Endothelial cell of umbilical vein (primary cell): ENCODE measurements around the gene THSD7A. TPM values are rescaled to one million over a fixed set of nuclear protein-coding genes. Genes with fewer than 3 reads are reported as not detected.

Experiments used
- BruUV-seq: library from RNA; stranded (reverse); fragments of 400-500 nt; replicated peaks from 2 replicates; lab custom pipeline; 2021; lab: Mats Ljungman, UMichigan
- CTCF ChIA-PET: fragments of 300-600, 350-600 bp; sonication (Branson Sonifier 250); formaldehyde crosslinking; loops from one replicate; lab custom pipeline; 2021; ENCODE audit warnings: antibody characterized with exemption, inconsistent platforms; lab: Charles Lee
- POLR2A ChIA-PET: fragments of 300-600, 350-600 bp; sonication (Branson Sonifier 250); formaldehyde crosslinking; loops from one replicate; lab custom pipeline; 2021; ENCODE audit warnings: antibody characterized with exemption, inconsistent platforms; lab: Charles Lee
- DNase-seq: peaks from one replicate; pipeline ENCODE4 v3.0.0-alpha.2; 2011; ENCODE audit warnings: low read depth, low spot score
- FAIRE-seq: peaks from 2 replicates; lab custom pipeline; 2011; peaks lifted over from hg19 to GRCh38; lab: Jason Lieb, UNC
- H2AFZ ChIP-seq: 2 replicates; pipeline ENCODE4 v1.6.0; 2012; ENCODE audit warnings: low read depth, low read length, control low read depth, inconsistent platforms
- H3K27ac ChIP-seq: 2 replicates; pipeline ENCODE4 v1.5.1; 2011; ENCODE audit warnings: low read depth, mild to moderate bottlenecking, control low read depth, low read length, moderate library complexity; ENCODE audit not compliant: insufficient read depth
- H3K27me3 ChIP-seq, 2 experiments: 2 replicates each; pipeline versions ENCODE4 v1.6.0 to v1.6.1; 2011; ENCODE audit warnings: low read length in 2 of 2, mixed read lengths in 1 of 2; ENCODE audit not compliant: control insufficient read depth in 2 of 2, insufficient read depth in 2 of 2
- H3K36me3 ChIP-seq, 2 experiments: 2 replicates in 1 of 2; 3 replicates in 1 of 2; pipeline ENCODE4 v1.5.1; 2011; ENCODE audit warnings: low read length in 2 of 2, mild to moderate bottlenecking in 1 of 2, moderate library complexity in 1 of 2; ENCODE audit not compliant: control insufficient read depth in 2 of 2, insufficient read depth in 2 of 2; ENCODE audit errors: extremely low read depth in 1 of 2
- H3K4me1 ChIP-seq: 3 replicates; pipeline ENCODE4 v1.5.1; 2011; ENCODE audit warnings: mild to moderate bottlenecking, low read length; ENCODE audit not compliant: control insufficient read depth, insufficient read depth; ENCODE audit errors: extremely low read depth
- H3K4me2 ChIP-seq: 2 replicates; pipeline ENCODE4 v1.6.1; 2011; ENCODE audit warnings: low read length, control low read depth, mixed read lengths; ENCODE audit not compliant: insufficient read depth
- H3K4me3 ChIP-seq, 3 experiments: fragments of 200-600 bp in 1 of 3; sonication (generic), shearing (Covaris generic) in 1 of 3; replicated peaks in 1 of 3; 2 replicates each; pipeline ENCODE4 v1.5.1; 2011 to 2016; ENCODE audit warnings: control low read depth in 3 of 3, low read length in 3 of 3, mild to moderate bottlenecking in 2 of 3, inconsistent platforms in 1 of 3, low read depth in 1 of 3, moderate library complexity in 1 of 3; ENCODE audit not compliant: insufficient read depth in 1 of 3
- H3K79me2 ChIP-seq: 2 replicates; pipeline ENCODE4 v1.6.0; 2012; ENCODE audit warnings: low read length, inconsistent platforms; ENCODE audit not compliant: control insufficient read depth, insufficient read depth
- H3K9ac ChIP-seq: replicated peaks from 2 replicates; pipeline ENCODE3; 2011; ENCODE audit warnings: low read length, control low read depth; ENCODE audit not compliant: insufficient read depth; ENCODE audit errors: extremely low read depth
- H3K9me1 ChIP-seq: replicated peaks from 3 replicates; pipeline ENCODE4 v1.6.0; 2011; ENCODE audit warnings: mild to moderate bottlenecking, low read length; ENCODE audit not compliant: control insufficient read depth, insufficient read depth; ENCODE audit errors: extremely low read depth
- H3K9me3 ChIP-seq: replicated peaks from 2 replicates; pipeline ENCODE4 v1.5.1; 2012; ENCODE audit warnings: low read length, inconsistent platforms; ENCODE audit not compliant: control insufficient read depth, insufficient read depth
- H4K20me1 ChIP-seq: replicated peaks from 2 replicates; pipeline ENCODE3; 2011; ENCODE audit warnings: mild to moderate bottlenecking, low read length; ENCODE audit not compliant: control insufficient read depth, insufficient read depth; ENCODE audit errors: extremely low read depth
- EZH2 ChIP-seq: IDR thresholded peaks from 2 replicates; pipeline ENCODE4 v1.6.1; 2012; ENCODE audit warnings: borderline replicate concordance, low read depth, mild to moderate bottlenecking, moderate library complexity, low read length, inconsistent platforms; ENCODE audit not compliant: severe bottlenecking
- FOS ChIP-seq: IDR thresholded peaks from 2 replicates; pipeline ENCODE4 v1.6.1; 2011; ENCODE audit warnings: mild to moderate bottlenecking, low read length, moderate library complexity, borderline replicate concordance; ENCODE audit not compliant: insufficient read depth
- GATA2 ChIP-seq: IDR thresholded peaks from 2 replicates; pipeline ENCODE4 v1.7.0; 2011; ENCODE audit warnings: low read depth, mild to moderate bottlenecking, moderate library complexity, mixed read lengths, low read length; ENCODE audit not compliant: insufficient read length, insufficient read depth
- JUN ChIP-seq: IDR thresholded peaks from 2 replicates; pipeline ENCODE4 v1.6.1; 2011; ENCODE audit warnings: borderline replicate concordance, low read depth; ENCODE audit not compliant: insufficient read length, insufficient read depth
- MAX ChIP-seq: IDR thresholded peaks from 2 replicates; pipeline ENCODE4 v1.6.1; 2011; ENCODE audit not compliant: insufficient read depth, insufficient read length
- MYC ChIP-seq: IDR thresholded peaks from one replicate; pipeline ENCODE4 v1.6.1; 2011; ENCODE audit warnings: mild to moderate bottlenecking, low read depth, low read length
- POLR2A ChIP-seq: IDR thresholded peaks from 2 replicates; pipeline ENCODE4 v1.6.1; 2012; ENCODE audit warnings: low read depth, mild to moderate bottlenecking, control low read depth, low read length
- POLR2AphosphoS5 ChIP-seq: IDR thresholded peaks from 2 replicates; pipeline ENCODE4 v1.6.1; 2012; ENCODE audit warnings: low read depth, mild to moderate bottlenecking, control low read depth, low read length, moderate library complexity; ENCODE audit not compliant: insufficient read depth
- dilution Hi-C: fragments of 300-500 bp; cut with MboI; formaldehyde crosslinking; loops from one replicate; pipeline ENCODE4 v1.15.0; 2019; ENCODE audit warnings: low sequenced_read_pairs; ENCODE audit not compliant: extremely low pct_ligation_motif_present
- intact Hi-C: fragments of 100-400 bp; cut with micrococcal nuclease; formaldehyde crosslinking; loops from one replicate; pipeline ENCODE4 v1.10.0; 2022
- polyA plus RNA-seq, 4 experiments: library from polyadenylated mRNA; depleted of rRNA in 3 of 4; stranded (reverse) in 3 of 4; unstranded in 1 of 4; fragments of >200 nt; gene quantifications; 2 replicates each; pipeline versions ENCODE4 v1.2.1 to v1.2.3, GENCODE V29; 2011 to 2012; ENCODE audit warnings: missing spikeins in 1 of 4
- total RNA-seq: library from RNA; stranded (reverse); gene quantifications from 2 replicates; pipeline ENCODE4 v1.2.3, GENCODE V29; 2021
- TF ChIP-seq, protein P1 (sequence below), 2 donors: IDR thresholded peaks; 1 replicate in 1 of 2; 2 replicates in 1 of 2; pipeline ENCODE4 v1.5.1; 2011; ENCODE audit warnings: low read length in 2 of 2, mild to moderate bottlenecking in 2 of 2, moderate library complexity in 2 of 2, control low read depth in 1 of 2, inconsistent platforms in 1 of 2, low read depth in 1 of 2; ENCODE audit not compliant: insufficient read depth in 1 of 2; ENCODE audit errors: extremely low read depth in 1 of 2

Gene THSD7A
- total and polyA plus RNA-seq, 2 donors (not counting 3 experiments of a cell fraction or from before 2014, with no cell fraction given): 3.3 to 12.7 TPM

DNA sequence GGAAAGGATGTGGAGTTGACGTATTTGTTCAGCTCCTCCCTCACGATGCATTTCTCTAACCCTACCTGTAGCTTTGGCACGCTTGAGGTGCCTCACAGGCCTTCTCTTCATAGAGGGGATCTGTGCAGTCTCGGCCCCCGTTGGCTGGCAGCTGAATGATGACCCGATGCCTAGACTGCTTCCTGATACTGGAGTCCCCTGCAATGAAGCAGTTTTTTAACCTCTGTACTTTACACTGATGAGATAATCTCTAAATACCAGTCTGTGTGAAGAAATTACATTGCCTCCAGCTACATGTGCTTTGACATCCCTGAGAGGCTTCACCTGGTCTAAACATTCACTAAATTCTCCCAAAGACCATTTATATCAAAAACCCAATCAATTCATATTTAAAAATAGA is 370.1 kb downstream of the THSD7A start:
- intact Hi-C loops (no loop called here), dilution Hi-C loops (no loop called here)
- BruUV-seq: no TSS peak
- no peak overlapping the region for H2AFZ ChIP-seq
- TF ChIP-seq JUN (no peak), MYC (no peak), EZH2 (no peak), POLR2AphosphoS5 (no peak), MAX (no peak), GATA2 (no peak), FOS (no peak), POLR2A (no peak)
- TF ChIP-seq, protein P1, sequence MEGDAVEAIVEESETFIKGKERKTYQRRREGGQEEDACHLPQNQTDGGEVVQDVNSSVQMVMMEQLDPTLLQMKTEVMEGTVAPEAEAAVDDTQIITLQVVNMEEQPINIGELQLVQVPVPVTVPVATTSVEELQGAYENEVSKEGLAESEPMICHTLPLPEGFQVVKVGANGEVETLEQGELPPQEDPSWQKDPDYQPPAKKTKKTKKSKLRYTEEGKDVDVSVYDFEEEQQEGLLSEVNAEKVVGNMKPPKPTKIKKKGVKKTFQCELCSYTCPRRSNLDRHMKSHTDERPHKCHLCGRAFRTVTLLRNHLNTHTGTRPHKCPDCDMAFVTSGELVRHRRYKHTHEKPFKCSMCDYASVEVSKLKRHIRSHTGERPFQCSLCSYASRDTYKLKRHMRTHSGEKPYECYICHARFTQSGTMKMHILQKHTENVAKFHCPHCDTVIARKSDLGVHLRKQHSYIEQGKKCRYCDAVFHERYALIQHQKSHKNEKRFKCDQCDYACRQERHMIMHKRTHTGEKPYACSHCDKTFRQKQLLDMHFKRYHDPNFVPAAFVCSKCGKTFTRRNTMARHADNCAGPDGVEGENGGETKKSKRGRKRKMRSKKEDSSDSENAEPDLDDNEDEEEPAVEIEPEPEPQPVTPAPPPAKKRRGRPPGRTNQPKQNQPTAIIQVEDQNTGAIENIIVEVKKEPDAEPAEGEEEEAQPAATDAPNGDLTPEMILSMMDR (IDR thresholded peaks at IDR 0.05; ENCODE audit: extremely low read depth in 1 of 2, insufficient read depth in 1 of 2, low read depth in 1 of 2, low read length in 2 of 2): no peak
- no peak overlapping the region for H3K9ac ChIP-seq
- H4K20me1 ChIP-seq: no peaks in the 10 kb centered on the region
- no peaks in the 10 kb centered on the region for H3K36me3 ChIP-seq
- H3K79me2 ChIP-seq: no peaks in the 10 kb centered on the region
- FAIRE-seq (no peak), DNase-seq (no peak)
- H3K4me2 ChIP-seq: no peak overlapping the region
- no peaks in the 10 kb centered on the region for H3K27me3 ChIP-seq
- H3K27ac ChIP-seq: no peak overlapping the region
- POLR2A ChIA-PET: no interaction called here
- H3K9me3 ChIP-seq: no peaks in the 10 kb centered on the region
- no peak overlapping the region for H3K4me3 ChIP-seq
- CTCF ChIA-PET: interaction anchor here (0.9 kb wide), 1 partner anchor 11 kb away, joined by 3 read pairs; no protein-coding TSS in a partner anchor
- H3K4me1 ChIP-seq: peaks cover 29% of the 10 kb centered on the region
- no peaks in the 10 kb centered on the region for H3K9me1 ChIP-seq
